ENCODE results near the gene TIGD2. TPM values are rescaled to one million over a fixed set of nuclear protein-coding genes. Genes with fewer than 3 reads are reported as not detected.

The TIGD2 gene
- polyA plus RNA-seq (ENCODE audit: insufficient read length in 4 of 4): 10 to 100 TPM in 3 of 4 donors, 1 to 10 TPM in 1; 9.1 to 13.3 (median 11.3) TPM

DNA sequence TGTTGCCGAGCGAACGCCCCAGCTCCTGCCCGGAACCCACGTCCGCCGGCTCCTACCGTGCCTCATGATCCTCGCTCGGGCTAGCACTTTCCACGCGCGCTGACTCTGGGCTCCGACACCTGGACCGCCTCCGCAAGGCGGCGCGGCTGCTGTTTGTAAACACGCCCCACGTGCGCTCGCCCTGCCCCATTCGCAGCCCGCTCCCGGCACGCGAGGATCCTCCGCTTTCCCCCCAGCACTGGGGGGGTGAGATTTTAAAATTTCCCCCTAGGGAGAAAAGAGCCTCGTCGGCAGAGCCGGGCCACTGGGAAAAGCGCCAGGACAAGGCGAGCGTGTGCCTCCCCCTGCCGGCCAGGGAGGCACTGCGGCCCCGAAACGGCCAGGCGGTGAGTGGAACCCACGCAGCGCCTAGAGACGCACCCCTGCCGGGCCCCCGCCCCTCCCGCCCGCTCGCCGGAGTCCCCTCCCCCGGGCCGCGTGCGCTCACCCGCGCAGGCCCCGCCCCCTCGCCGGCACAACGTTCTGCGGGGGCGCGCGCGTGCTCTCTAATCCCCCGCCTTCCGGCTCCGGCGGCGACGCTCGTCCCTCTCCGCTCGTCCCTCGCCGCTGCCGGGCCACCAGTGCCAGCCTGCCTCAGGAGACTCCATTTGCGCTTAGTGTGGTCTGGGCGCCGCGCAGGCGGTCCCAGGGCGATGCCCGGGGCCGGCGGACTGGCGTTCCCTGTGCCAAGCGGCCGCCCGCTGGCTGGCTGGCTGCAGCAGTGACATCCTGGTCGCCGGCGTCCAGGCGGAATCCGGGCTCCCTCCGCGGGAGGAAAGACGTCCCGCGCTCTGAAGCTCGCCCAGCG lies at the start of gene TIGD2:
TSS of gene TIGD2 (plus strand) at position 548 of the 847 bp plus-strand sequence. CDS start 1,442 bp downstream, outside the sequence.
- peak; percentile 73 to 80 (median 76) for DNase-seq (ENCODE audit: low read depth in 4 of 4, low spot score in 2 of 4)

DNA sequence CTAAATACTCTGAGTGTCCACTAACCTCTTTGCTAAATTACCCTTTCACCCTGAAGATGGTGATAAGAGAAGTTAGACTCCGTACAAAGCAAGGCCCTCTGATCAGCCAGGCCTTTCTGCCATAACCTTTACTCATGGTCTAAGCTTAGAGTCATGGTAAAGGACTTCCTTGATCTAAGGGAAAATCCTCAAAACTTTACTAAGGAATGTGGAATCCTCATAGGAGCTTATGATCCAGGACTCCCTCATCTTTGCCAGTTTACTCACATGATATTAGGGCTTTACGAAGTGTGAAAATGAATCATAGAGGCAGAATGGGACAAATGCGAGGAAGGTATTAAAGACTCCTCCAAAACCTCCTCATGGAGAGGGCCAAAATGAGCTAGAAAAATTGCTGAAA lies 46.5 kb upstream of the TIGD2 start:
- no peak for DNase-seq (ENCODE audit: low read depth in 4 of 4, low spot score in 2 of 4)

DNA sequence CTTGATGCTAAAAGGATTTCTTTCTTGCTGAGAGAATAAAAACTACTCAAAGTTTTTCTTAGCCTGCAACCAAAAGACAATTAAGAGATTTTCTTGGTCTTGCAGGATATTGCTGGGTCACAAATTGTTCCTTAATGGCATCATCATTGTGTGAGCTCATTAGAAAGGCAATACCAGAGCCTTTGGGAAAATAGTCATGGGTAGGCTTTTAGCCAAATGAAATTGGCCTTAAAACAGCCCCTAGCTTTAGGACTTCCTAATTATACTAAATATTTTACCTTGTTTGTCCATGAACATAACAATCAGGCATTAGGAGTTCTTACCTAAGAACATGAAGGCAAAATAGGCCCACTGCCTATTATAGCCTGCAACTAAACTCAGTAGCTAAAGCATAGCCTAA lies 43.9 kb upstream of the TIGD2 start:
- no peak for DNase-seq (ENCODE audit: low read depth in 4 of 4, low spot score in 2 of 4)

DNA sequence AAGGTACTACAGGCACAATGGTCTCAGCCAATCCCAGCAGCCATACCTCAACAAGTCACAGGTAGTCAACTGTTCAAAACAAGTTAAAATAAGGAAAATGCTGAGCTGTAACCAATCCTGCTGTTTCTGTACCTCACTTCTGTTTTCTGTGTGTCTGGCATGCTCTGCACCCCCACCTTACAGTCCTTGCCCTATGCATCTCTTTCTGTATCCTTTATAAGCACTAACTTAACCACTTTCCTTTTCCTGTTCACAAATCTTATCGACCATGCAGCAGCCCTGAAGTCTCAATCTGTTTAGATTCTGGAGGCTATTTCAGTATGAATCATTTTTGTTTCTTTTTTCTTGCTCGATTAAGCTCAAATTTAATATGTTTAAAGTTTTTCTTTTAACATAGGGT lies 41.9 kb upstream of the TIGD2 start:
- no peak for DNase-seq (ENCODE audit: low read depth in 4 of 4, low spot score in 2 of 4)

DNA sequence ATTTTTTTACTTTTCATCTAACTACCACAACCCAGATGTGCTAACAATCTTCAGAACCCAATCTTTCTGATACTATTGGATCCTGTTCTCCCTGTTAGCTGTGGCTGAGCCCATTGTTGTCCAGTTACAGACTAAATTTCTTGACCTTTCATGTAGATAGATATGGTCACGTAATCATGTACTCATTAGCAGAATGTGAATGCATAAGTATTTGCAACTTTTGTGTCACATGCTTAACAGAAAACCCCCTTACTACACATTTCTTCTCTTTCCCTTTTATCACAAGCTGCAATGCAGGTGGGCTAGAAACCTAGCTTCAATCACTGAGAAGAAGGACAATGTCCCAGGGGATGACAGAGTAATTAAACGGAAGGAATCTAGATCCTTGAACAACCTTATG lies 41.3 kb upstream of the TIGD2 start:
- no peak for DNase-seq (ENCODE audit: low read depth in 4 of 4, low spot score in 2 of 4)

DNA sequence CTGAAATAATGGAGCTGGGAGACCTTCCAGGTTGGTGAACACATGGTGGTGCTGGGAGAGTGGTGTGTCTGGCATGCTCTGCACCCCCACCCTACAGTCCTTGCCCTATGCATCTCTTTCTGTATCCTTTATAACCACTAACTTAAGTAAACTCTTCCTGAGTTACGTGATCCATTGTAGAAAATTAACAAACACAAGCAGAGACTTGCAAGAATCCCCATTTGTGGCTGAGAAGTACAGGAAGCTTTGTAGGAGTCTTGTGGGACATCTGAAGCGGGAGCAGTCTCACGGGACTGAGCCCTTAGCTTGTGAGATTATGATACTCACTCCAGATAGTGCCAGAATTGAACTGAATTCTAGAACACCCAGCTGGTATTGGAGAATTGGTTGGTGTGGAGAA lies 40.0 kb upstream of the TIGD2 start:
- no peak for DNase-seq (ENCODE audit: low read depth in 4 of 4, low spot score in 2 of 4)

DNA sequence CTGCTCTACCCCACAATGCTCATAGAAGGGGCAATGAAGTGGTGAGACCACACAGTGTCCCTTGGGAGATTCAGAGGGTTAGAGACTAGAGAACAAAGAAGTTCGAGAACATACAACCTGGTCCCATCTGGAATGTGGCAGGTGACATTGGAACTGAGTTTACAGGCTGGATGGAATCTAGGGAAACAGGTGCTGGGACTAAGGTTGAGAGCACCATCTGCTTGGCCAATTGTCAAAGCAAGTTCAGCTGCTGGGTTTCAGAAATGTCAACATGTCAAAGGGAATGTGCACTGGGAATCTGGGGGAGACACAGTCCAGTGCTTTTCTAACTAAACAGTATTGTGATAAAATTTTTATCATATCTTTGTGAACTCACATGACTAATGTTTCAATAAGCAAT lies 38.4 kb upstream of the TIGD2 start:
- no peak for DNase-seq (ENCODE audit: low read depth in 4 of 4, low spot score in 2 of 4)

DNA sequence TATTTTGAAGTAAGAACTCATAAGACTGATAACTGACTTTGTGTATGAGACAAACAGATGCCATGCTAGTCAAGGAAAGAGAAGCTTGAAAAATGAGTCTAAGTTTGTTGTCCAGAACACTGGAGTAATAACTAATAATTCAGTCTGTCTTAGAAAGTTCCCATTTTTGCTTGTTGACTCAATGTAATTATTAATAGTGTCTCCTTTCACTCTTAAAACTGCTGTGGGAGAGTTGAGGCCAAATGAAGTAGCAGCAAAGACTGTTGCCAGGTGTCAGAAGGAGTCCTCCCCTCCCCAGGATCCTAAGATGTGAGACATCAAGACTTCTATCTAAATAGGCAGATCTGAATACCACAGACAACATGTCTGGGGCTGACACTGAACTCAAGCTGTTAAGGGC lies 33.6 kb upstream of the TIGD2 start:
- no peak for DNase-seq (ENCODE audit: low read depth in 4 of 4, low spot score in 2 of 4)

DNA sequence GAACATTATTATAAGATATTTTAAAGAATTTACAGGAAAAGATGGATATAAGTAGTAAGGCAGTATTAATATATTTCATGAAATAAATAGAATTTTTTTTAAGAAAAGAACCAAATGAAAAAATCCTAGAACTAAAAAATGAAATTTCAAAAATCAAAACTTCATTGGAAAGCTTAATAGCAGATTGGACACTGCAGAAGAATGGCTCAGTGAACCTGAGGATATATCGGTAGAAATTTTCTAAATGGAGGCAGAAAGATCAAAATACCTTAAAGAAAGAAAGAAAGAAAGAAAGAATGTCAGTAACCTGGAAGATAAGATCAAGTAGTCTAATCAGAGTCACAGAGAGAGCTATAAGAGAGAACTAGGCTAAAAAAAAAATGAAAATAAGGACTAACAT lies 33.0 kb upstream of the TIGD2 start:
- no peak for DNase-seq (ENCODE audit: low read depth in 4 of 4, low spot score in 2 of 4)

DNA sequence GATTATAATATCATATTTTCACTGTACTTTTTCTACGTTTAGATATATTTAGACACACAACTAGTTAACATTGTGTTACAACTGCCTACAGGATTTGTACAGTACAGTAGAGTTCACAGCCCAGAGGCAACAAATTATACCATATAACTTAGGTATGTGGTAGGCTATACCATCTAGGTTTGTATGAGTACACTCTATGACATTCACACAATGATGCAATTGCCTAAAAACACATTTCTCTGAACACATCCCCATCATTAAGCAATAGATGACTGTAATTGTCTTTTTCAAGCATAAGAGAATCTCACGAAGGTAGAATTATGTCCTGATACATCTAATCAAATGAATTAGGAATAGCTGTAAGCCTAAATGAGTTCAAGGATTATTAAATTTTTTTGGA lies 12.3 kb upstream of the TIGD2 start:
- DNase-seq (ENCODE audit: low read depth in 4 of 4, low spot score in 2 of 4): no peak

DNA sequence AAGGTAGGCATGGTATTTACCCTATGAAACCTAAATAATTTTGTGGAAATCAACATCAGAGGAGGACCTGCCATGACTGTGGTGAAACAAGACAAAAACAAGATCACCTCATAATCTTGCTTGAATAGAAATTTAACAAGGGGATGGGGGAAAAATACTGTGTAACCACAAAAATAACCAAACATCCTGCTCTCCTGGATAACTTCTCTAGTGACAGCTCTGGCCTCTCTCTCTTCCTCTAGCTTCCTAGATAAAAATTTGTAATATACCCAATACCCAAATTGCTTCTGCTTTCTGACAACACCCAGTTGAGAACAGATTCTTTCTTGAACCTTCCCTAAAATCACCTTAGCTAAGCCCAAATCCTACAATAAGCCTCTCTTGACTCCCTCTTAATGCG lies 11.9 kb upstream of the TIGD2 start:
- no peak for DNase-seq (ENCODE audit: low read depth in 4 of 4, low spot score in 2 of 4)

DNA sequence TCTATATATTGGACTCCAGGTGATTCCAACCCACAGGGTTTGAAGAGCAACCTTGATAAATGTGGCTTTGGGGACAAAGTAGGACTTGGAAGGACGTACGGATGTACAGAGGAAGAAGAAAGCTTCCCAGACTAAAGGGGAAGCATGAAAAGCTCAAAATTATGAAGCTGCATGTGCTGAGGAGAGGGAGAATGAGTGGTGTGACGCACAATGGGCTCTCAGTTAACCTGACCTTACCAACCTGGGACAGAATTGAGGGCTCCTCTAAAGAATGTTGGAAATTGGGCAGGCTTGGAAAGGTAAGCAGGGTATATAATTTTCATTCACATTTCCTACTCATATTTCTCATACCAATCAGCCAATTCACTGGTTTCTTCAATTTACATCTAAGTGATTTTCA lies 10.5 kb upstream of the TIGD2 start:
- no peak for DNase-seq (ENCODE audit: low read depth in 4 of 4, low spot score in 2 of 4)

DNA sequence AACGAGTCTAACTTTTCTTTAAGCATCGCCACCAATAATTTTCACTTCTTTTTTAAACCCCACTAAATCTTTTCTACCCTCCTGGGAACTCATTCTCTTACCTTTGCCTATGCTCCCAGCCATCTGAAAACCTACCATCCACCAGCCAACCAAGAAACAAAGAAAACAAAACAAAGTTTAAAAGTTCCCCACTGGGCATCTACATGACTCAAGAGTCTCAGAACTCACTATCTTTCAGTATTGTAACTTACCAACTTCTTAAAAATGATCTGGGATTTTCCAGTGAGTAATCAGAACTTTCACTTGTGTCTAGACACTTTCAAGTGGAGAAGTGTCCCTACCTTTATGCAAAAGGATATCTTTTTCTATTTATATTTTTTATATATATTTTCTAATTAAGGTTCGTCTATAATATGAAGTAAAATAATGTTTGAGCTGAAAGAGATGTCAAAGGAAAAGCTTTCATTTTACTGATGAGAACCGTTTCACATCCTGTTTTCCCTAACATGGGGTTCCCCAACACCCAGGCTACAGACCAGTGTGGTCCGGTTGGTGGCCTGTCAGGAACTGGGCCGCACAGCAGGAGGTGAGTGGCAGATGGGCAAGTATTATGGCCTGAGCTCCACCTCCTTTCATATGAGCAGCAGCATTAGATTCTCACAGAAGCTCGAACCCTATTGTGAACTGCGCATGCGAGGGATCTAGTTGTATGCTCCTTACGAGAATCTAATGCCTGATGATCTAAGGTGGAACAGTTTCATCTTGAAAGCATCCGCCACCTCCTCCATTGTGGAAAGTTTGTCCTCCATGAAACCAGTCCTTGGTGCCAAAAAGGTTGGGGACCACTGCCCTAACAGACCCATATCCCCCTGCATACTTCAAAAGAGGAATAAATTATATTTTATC lies 9.8 kb upstream of the TIGD2 start:
- DNase-seq (ENCODE audit: low read depth in 4 of 4, low spot score in 2 of 4): no peak

DNA sequence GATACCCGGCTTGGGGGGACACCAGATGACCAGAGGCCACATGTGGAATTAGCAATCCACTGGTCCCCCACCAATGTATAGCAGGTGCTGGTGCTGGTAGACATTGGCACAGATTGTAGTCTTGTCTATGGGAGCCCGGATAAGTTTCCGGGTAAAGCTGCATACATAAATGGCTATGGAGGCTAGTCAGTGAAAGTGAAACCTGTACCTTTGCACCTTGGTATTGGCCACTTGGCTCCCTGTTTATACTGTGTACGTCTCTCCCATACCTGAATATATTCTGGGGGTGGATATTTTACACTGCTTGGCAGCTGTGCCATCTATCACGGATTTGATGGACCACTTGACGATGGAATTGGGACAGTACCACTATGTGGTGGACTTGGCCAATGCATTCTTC lies 5.6 kb upstream of the TIGD2 start:
- no peak for DNase-seq (ENCODE audit: low read depth in 4 of 4, low spot score in 2 of 4)

DNA sequence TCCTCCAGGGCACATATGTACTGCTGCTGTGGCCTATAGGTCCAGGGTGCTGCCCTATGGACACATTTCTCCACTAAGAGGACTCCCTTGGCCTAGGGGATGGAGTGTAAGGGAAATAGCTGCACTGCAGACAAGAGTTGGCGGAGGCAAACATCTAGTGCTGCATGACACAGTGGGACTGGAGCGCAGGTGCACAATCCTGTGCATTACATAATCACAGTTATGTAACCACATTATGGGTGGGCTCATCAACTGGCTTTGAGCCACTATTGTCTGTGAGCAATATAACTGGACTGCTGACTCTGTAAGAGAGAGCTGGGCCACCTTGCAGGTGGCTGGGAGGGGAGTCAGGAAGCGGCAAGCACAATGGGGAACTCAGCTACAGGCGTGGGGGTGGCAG lies 3.2 kb upstream of the TIGD2 start:
- no peak for DNase-seq (ENCODE audit: low read depth in 4 of 4, low spot score in 2 of 4)

DNA sequence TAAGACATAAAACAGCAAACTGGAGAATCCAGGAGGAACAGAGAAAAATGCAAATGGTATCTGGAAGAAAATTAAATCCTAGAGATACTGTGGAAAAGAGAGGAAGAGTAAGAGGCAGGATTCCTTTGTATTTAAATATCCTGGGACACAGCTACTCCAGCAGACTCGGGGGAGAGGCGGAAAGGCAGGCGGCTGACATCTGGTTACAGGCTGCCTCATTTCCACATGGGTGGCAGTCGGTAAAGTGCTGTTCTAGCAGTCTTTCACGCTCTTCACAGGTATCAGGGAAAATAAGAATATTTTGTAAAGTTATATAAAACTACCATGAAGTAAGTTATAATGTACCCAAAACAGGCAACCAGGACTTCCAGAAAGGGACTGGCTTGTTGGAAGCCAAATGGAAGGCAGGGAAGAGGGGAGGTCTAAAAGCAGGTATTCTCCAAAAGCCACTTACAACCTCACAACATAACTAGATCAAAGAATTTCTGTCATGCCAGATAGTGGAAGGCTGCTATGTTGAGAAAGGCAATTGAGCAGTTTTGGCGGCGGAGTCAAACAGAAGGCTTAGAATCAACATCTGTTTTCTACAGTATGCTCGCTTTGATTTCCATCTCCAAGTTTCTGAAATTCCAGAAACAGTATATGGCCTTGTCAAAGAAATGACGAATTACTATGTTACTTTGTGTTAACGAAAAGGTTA lies 1.3 kb upstream of the TIGD2 start:
- DNase-seq (ENCODE audit: low read depth in 4 of 4, low spot score in 2 of 4): peak in 2 of 4 donors; percentile 5 to 19

DNA sequence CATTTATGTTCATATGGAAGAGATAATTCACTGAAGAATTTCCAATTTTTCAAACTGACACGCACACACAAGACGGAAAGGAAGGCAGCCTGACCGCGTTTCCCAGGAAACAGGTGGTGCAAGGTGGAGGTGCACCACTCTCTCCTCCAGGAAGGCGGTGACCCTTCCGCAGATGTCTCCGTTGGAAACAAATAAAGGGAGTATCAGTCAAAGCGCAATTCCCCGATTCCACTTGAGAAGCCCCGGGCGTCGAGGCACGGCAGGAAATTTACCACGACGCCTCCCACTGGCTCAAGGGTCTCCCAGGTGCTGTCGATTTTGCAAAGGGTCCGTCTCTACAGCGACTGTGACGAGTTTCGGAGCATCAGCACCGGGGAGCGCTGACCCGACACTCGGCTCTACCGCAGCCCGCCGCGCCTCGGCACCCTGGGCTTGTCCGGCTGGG lies 770 bp upstream of the TIGD2 start:
- peak in 3 of 4 donors; percentile 5 to 25 (median 16) for DNase-seq (ENCODE audit: low read depth in 4 of 4, low spot score in 2 of 4)

DNA sequence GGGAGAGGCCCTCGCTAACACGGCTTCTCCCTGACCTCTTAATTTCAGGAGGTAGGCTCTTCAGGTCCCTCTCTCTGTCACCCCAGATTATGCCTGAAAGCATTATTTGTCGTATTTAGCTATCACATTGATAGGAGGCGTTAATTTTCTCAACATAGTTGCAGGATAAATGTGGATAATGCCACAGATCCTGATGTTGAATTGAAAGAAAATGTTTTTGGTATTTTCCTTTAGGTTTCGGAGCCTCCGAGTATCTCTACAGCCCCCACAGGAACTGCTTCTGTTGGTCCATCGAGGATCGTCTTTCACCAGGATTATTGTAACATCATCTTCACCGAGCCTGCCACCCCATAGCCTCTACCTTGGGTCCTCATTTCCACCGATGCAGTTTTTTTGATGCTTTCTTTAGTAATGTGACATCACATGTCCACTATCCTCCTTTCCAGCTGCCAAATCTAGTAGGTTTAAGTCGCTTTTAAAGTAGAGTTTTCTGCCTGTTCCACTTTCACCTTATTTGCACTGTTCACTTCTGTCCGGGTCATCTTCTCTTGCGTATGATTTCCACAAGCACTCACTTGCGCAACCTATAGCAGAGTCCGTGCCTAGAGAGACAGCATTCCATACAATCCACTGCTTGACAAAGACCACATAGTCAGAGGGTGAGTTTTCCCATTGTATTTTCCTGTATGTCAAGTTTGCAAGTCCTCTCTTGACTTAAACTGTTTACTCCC lies 665 bp downstream of the TIGD2 start:
- DNase-seq (ENCODE audit: low read depth in 4 of 4, low spot score in 2 of 4): peak; percentile 3 to 16 (median 12)

DNA sequence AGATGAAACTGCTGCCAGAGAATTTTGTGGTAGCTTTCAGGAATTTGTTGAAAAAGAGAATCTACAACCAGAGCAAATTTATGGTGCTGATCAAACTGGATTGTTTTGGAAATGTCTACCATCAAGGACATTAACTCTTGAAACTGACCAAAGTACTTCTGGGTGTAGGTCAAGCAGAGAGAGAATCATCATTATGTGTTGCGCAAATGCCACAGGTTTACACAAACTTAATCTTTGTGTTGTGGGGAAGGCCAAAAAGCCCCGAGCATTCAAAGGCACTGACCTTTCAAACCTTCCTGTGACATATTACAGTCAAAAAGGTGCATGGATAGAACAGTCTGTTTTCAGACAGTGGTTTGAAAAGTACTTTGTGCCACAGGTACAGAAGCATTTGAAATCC lies 2.1 kb downstream of the TIGD2 start:
- no peak for DNase-seq (ENCODE audit: low read depth in 4 of 4, low spot score in 2 of 4)

DNA sequence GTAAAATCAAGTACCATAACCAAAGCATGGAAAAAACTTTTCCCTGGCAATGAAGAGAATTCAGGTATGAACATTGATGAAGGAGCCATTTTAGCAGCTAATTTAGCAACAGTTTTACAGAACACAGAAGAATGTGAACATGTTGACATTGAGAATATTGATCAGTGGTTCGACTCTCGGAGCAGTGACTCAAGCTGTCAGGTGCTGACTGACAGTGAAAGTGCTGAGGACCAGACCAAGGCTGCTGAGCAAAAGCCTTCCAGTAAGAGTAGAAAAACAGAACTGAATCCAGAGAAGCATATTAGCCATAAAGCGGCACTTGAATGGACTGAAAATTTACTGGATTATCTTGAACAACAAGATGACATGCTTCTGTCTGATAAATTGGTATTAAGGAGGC lies 2.8 kb downstream of the TIGD2 start:
- no peak for DNase-seq (ENCODE audit: low read depth in 4 of 4, low spot score in 2 of 4)
